ENCODE data around the gene GRIK2.

GRIK2 gene

DNA sequence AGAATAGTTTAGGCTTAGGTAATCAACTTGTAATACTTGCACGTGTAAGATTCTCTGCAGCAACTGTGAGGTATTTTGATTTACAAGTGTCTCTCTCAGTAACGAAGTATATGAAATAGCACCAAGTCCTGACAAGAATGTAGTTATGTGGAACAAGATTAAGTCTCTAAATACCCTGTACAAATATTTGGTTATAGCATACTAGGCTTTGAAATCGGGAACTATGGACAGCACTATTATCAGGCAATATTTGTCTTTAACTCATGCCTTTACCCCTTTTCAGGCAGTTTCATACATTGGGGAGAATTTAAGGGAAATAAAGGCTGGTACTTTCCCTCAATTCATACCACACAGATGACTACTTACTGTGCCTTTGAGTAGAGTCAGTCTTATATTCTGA lies 93.2 kb downstream of the GRIK2 start:
- Histone ChIP-seq H3K4me1 (ENCODE audit: insufficient read depth, low read length) (no peaks in the 10 kb centered on the region), H3K27me3 (ENCODE audit: insufficient read depth, low read length) (no peaks in the 10 kb centered on the region), H2AFZ (ENCODE audit: low read depth, low read length) (no peak overlapping the region), H3K4me3 (ENCODE audit: low read length) (no peak overlapping the region), H3K9me3 (ENCODE audit: low read length) (no peaks in the 10 kb centered on the region), H3K36me3 (ENCODE audit: insufficient read depth, low read length) (no peaks in the 10 kb centered on the region)

DNA sequence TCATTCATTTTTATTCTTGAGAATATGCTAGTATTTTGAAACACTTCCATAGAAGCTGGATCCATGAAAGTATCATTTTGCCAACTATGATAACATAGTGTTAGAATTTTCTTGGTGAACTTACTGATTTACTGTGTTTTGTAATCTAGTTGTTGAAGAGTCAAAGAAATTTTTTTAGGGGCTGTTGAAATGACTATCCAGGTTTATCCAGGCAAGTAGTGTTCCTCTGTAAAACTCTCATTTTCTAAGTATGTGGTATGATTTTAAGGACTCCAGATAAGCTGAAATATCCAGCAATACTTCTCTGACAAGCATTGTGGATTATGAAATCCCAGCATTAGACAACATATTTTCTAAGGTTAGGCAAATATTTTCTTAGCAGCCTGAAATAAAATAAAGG lies 95.9 kb downstream of the GRIK2 start:
- Histone ChIP-seq H3K4me1 (ENCODE audit: insufficient read depth, low read length) (no peaks in the 10 kb centered on the region), H3K36me3 (ENCODE audit: insufficient read depth, low read length) (no peaks in the 10 kb centered on the region), H3K27me3 (ENCODE audit: insufficient read depth, low read length) (no peaks in the 10 kb centered on the region), H3K4me3 (ENCODE audit: low read length) (no peak overlapping the region), H3K9me3 (ENCODE audit: low read length) (no peaks in the 10 kb centered on the region), H2AFZ (ENCODE audit: low read depth, low read length) (no peak overlapping the region)

DNA sequence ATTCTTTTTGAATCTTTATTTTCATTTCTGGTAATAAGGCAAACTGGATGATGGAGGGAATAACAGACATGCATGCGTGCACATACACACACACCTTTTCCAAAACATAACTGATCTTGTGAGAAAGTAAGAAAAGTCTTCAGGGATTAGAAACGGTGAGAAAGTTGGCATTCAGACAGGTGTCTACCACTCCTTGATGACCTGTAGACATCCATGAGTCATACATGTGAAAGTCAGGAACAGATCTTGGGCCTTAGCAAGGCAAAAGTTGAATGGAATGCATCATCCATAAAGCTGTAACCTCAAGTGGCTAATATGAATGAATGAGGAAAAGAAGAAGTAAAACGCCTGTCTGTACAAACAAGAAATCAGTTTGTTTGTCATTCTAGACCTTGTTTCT lies 97.3 kb downstream of the GRIK2 start:
- H3K36me3 ChIP-seq (ENCODE audit: insufficient read depth, low read length): no peaks in the 10 kb centered on the region
- H3K27me3 ChIP-seq (ENCODE audit: insufficient read depth, low read length): no peaks in the 10 kb centered on the region
- no peaks in the 10 kb centered on the region for H3K9me3 ChIP-seq (ENCODE audit: low read length)
- no peak overlapping the region for H2AFZ ChIP-seq (ENCODE audit: low read depth, low read length)
- no peak overlapping the region for H3K4me3 ChIP-seq (ENCODE audit: low read length)
- no peaks in the 10 kb centered on the region for H3K4me1 ChIP-seq (ENCODE audit: insufficient read depth, low read length)

DNA sequence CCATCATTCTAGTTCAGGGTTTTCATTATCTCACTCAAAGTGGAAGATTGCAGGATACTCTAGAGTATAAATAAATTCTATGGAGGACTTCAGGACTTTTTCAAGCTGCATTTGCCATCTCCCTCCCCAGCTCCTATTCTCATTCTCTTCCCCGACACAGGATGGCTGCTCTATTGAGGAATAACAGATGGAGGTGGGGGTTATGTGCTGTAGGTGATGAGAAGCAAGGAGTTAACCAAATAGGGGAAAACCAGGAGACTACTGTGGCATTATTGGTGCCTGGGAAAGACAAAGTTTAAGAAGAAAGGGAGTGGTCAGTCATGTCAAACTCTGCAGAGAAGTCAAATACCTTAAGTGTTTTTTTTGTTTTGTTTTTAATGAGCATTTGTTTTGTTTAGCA lies 109.3 kb downstream of the GRIK2 start:
- H3K4me3 ChIP-seq (ENCODE audit: low read length): no peak overlapping the region
- no peaks in the 10 kb centered on the region for H3K36me3 ChIP-seq (ENCODE audit: insufficient read depth, low read length)
- H2AFZ ChIP-seq (ENCODE audit: low read depth, low read length): no peak overlapping the region
- H3K4me1 ChIP-seq (ENCODE audit: insufficient read depth, low read length): no peaks in the 10 kb centered on the region
- no peaks in the 10 kb centered on the region for H3K27me3 ChIP-seq (ENCODE audit: insufficient read depth, low read length)
- H3K9me3 ChIP-seq (ENCODE audit: low read length): no peaks in the 10 kb centered on the region

DNA sequence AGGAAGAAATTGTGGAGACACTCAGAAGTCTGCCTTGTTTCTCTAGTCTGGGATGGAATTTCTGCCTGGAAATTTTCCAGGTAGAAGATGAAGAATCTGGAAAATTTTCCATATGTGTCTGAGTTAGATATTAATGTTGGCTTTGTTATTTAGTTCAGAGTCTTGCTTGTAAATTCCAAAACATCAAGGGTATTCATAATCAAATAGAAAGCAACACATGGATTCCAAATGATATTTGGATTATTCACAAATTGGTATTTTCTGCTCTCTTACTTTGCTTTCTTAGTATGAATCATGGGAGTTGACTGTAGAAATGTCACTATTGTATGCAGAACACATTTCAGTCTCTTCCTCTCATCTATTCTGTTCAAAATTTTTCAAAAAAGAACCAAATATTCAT lies 116.0 kb downstream of the GRIK2 start:
- Histone ChIP-seq H3K4me1 (ENCODE audit: insufficient read depth, low read length) (no peaks in the 10 kb centered on the region), H3K9me3 (ENCODE audit: low read length) (no peaks in the 10 kb centered on the region), H2AFZ (ENCODE audit: low read depth, low read length) (no peak overlapping the region), H3K27me3 (ENCODE audit: insufficient read depth, low read length) (no peaks in the 10 kb centered on the region), H3K36me3 (ENCODE audit: insufficient read depth, low read length) (no peaks in the 10 kb centered on the region), H3K4me3 (ENCODE audit: low read length) (no peak overlapping the region)

DNA sequence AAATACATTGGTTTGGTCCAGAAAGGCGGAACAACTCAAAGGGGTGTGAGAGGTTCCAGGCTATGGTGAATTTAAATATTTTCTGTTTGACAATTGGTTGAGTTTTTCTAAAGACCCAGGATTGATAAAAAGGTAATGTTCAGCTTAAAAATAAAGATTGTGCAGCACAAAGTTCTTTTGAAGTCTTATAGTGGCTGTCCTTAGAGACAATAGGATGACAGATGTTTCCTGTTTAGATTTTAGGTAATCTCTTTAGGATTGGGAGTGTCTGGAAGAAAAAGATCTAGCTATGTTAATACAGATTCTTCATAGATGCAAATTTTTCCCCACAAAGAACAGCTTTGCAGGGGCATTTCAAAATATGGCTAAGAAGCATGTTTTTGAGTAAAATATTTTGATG lies 119.7 kb downstream of the GRIK2 start:
- H3K36me3 ChIP-seq (ENCODE audit: insufficient read depth, low read length): no peaks in the 10 kb centered on the region
- no peaks in the 10 kb centered on the region for H3K27me3 ChIP-seq (ENCODE audit: insufficient read depth, low read length)

DNA sequence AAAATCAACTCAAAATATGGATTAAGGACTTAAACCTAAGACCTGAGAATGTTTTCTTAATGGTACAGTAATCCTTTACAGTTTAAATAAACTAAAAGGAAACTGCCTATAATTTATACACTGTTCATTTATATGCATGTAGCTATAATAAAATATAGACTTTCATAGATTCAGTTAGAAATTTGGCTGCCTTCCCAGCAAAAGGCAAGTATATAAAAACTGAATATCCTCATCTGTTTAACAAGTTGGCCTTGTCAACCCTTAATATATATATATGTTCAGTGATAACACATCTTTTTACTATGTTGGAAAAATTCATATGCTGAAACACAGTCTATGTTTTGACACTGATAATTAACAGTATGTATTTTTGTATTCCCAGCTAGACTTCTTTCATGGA lies 123.1 kb downstream of the GRIK2 start:
- Histone ChIP-seq H3K4me1 (ENCODE audit: insufficient read depth, low read length) (no peaks in the 10 kb centered on the region), H2AFZ (ENCODE audit: low read depth, low read length) (no peak overlapping the region), H3K36me3 (ENCODE audit: insufficient read depth, low read length) (no peaks in the 10 kb centered on the region), H3K27me3 (ENCODE audit: insufficient read depth, low read length) (no peaks in the 10 kb centered on the region), H3K4me3 (ENCODE audit: low read length) (no peak overlapping the region), H3K9me3 (ENCODE audit: low read length) (no peaks in the 10 kb centered on the region)

More for the DNA sequence above, 119.7 kb downstream of the GRIK2 start:
- no peak overlapping the region for H2AFZ ChIP-seq (ENCODE audit: low read depth, low read length)
- no peak overlapping the region for H3K4me3 ChIP-seq (ENCODE audit: low read length)
- no peaks in the 10 kb centered on the region for H3K9me3 ChIP-seq (ENCODE audit: low read length)
- H3K4me1 ChIP-seq (ENCODE audit: insufficient read depth, low read length): no peaks in the 10 kb centered on the region

DNA sequence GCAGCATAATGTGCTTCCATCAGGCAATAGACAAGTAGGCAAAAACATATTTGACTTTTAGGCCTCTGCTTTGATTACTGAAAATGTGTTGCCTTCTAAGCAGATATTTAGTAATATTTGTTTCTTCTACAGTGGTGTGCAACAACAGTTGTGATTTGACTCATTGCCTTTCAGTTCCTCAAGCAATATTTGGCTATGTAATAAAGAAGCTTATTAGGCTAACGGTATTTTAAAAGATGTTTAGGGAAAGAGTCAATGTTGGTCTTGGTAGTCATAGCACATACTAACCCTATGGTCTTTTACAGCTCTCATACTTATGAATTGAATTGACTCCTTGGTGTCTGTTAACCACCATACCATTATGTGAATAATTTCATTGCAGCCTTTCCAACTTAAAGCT lies 124.1 kb downstream of the GRIK2 start:
- Histone ChIP-seq H3K4me1 (ENCODE audit: insufficient read depth, low read length) (no peaks in the 10 kb centered on the region), H2AFZ (ENCODE audit: low read depth, low read length) (no peak overlapping the region), H3K36me3 (ENCODE audit: insufficient read depth, low read length) (no peaks in the 10 kb centered on the region), H3K27me3 (ENCODE audit: insufficient read depth, low read length) (no peaks in the 10 kb centered on the region), H3K9me3 (ENCODE audit: low read length) (no peaks in the 10 kb centered on the region), H3K4me3 (ENCODE audit: low read length) (no peak overlapping the region)

DNA sequence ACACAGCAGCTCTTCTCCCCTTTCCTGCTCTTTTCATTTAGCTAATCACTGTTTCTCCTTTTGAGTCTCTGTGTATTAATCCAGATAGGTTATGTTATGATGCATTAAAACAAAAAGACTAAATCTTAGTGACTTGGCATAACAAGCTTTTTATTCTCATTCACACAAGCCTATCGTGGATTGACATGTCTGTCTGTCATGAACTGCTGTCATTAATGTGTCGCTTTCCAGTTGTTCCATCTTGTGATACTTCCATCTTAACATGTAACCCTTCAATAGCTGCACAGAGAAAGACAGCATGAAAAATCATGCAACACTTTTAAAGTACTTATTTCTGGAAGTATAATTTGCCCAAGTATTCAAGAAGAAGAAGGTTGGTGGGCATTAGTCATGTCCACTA lies 128.7 kb downstream of the GRIK2 start:
- Histone ChIP-seq H2AFZ (ENCODE audit: low read depth, low read length) (no peak overlapping the region), H3K36me3 (ENCODE audit: insufficient read depth, low read length) (no peaks in the 10 kb centered on the region), H3K9me3 (ENCODE audit: low read length) (no peaks in the 10 kb centered on the region), H3K4me3 (ENCODE audit: low read length) (no peak overlapping the region), H3K27me3 (ENCODE audit: insufficient read depth, low read length) (no peaks in the 10 kb centered on the region), H3K4me1 (ENCODE audit: insufficient read depth, low read length) (no peaks in the 10 kb centered on the region)

DNA sequence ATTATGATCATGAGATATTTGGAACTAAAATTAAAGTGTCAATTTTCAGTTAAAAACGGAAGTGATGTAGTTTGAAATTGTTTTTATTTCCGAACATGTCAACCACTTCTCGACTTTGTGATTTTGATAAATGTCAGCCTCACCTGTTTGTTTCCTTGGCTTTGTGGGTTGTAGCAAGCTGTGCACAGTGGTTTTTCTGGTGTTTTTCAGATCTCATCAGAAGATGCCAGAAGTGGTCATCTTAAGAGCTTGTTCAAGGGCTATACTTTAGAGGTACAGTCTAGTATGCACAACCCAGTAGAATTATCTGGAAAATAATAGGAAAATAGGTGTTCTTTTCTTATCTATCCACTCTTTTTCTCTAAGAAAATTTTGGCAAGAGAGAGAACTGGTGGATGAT lies 134.0 kb downstream of the GRIK2 start:
- no peak overlapping the region for H3K4me3 ChIP-seq (ENCODE audit: low read length)

DNA sequence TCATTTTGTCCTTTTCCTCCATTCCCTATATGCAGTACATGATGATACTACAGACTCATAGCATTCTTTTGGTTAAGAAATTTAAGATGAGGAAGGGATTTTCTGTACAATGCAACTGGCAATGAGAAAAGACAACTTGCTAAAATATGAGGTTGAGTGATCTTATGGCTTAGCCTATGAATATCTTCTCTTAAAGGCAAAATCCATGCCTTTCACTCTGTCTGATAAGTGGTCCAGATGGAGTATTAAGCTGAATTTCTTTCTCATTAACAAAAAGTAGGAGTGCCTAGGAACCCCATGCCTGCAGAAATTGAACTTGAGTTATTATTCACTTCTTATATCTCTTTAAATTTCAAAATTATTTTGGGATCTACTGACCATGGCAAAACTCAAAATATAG lies 135.3 kb downstream of the GRIK2 start:
- H3K4me1 ChIP-seq (ENCODE audit: insufficient read depth, low read length): no peaks in the 10 kb centered on the region
- no peaks in the 10 kb centered on the region for H3K9me3 ChIP-seq (ENCODE audit: low read length)
- no peaks in the 10 kb centered on the region for H3K36me3 ChIP-seq (ENCODE audit: insufficient read depth, low read length)
- H3K4me3 ChIP-seq (ENCODE audit: low read length): no peak overlapping the region
- no peak overlapping the region for H2AFZ ChIP-seq (ENCODE audit: low read depth, low read length)
- no peaks in the 10 kb centered on the region for H3K27me3 ChIP-seq (ENCODE audit: insufficient read depth, low read length)

More for the DNA sequence above, 134.0 kb downstream of the GRIK2 start:
- Histone ChIP-seq H3K27me3 (ENCODE audit: insufficient read depth, low read length) (no peaks in the 10 kb centered on the region), H3K9me3 (ENCODE audit: low read length) (no peaks in the 10 kb centered on the region), H3K4me1 (ENCODE audit: insufficient read depth, low read length) (no peaks in the 10 kb centered on the region), H3K36me3 (ENCODE audit: insufficient read depth, low read length) (no peaks in the 10 kb centered on the region), H2AFZ (ENCODE audit: low read depth, low read length) (no peak overlapping the region)

DNA sequence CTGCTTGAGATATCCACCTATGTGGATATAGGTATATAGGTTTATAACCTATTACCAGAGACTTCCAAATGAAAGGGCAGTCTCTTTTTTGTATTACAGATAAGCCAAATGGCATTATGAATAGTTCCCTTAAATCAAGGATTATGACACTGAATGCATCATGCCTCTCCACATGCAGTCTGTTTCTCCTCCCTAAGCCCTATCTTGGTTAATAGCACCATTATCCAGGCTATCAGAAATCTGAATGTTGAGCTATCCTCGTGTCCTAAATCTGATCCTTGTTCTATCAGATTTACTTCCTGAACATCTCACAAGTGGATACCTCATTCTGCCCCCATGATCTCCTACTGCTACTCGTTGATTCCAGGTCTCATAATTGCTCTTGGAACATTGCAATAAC lies 138.0 kb downstream of the GRIK2 start:
- no peaks in the 10 kb centered on the region for H3K36me3 ChIP-seq (ENCODE audit: insufficient read depth, low read length)
- H3K4me3 ChIP-seq (ENCODE audit: low read length): no peak overlapping the region
- no peaks in the 10 kb centered on the region for H3K9me3 ChIP-seq (ENCODE audit: low read length)
- H3K4me1 ChIP-seq (ENCODE audit: insufficient read depth, low read length): no peaks in the 10 kb centered on the region
- H3K27me3 ChIP-seq (ENCODE audit: insufficient read depth, low read length): no peaks in the 10 kb centered on the region
- no peak overlapping the region for H2AFZ ChIP-seq (ENCODE audit: low read depth, low read length)

DNA sequence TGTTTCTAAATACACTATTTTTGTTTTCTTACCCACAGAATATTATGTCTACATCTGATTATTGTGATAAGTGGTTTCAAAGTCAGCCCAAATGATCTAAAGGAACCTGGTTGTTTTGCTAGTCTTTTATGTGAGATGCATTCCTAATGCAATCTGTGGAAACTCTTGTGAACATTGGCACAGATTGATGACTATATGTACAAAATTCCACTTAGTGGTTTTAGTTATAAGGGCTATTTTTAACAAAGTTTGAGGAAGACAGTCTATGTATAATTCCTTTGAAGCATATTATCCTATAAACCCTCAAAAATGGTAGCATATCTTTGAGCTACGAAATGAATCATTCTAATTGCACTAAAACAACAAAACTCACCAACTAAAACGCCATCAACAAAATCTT lies 140.9 kb downstream of the GRIK2 start:
- Histone ChIP-seq H3K27me3 (ENCODE audit: insufficient read depth, low read length) (no peaks in the 10 kb centered on the region), H2AFZ (ENCODE audit: low read depth, low read length) (no peak overlapping the region), H3K4me1 (ENCODE audit: insufficient read depth, low read length) (no peaks in the 10 kb centered on the region), H3K36me3 (ENCODE audit: insufficient read depth, low read length) (no peaks in the 10 kb centered on the region), H3K4me3 (ENCODE audit: low read length) (no peak overlapping the region), H3K9me3 (ENCODE audit: low read length) (no peaks in the 10 kb centered on the region)

DNA sequence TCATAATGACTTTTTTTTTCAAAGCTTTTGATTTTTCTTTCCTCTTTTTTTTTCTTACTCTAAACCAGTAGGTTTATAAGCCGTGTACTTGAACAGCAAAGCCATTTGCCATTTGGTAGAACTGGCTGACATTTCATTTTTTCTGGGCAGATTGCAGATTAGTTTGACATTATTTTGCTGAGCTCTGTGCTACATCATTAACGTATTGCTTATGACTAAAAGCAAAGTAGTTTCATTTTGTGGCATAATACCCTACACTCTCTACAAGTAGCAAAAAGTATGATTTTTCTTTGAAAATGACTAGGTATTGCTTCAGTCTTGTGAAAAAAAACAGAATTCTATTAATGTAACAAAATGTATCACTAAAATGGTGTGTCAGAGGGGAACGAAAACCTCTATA lies 141.3 kb downstream of the GRIK2 start:
- Histone ChIP-seq H3K36me3 (ENCODE audit: insufficient read depth, low read length) (no peaks in the 10 kb centered on the region), H3K9me3 (ENCODE audit: low read length) (no peaks in the 10 kb centered on the region), H3K27me3 (ENCODE audit: insufficient read depth, low read length) (no peaks in the 10 kb centered on the region), H3K4me1 (ENCODE audit: insufficient read depth, low read length) (no peaks in the 10 kb centered on the region), H3K4me3 (ENCODE audit: low read length) (no peak overlapping the region), H2AFZ (ENCODE audit: low read depth, low read length) (no peak overlapping the region)
